Endothelial cell of umbilical vein (primary cell): Measurements from ENCODE around the gene EPHB6. TPM values are rescaled to one million over a fixed set of nuclear protein-coding genes. Genes with fewer than 3 reads are reported as not detected.

ENCODE experiments used
- BruUV-seq: library from RNA; stranded (reverse); fragments of 400-500 nt; replicated peaks from 2 replicates; lab custom pipeline; 2021; lab: Mats Ljungman, UMichigan
- CTCF ChIA-PET: fragments of 300-600, 350-600 bp; sonication (Branson Sonifier 250); formaldehyde crosslinking; loops from one replicate; lab custom pipeline; 2021; ENCODE audit warnings: antibody characterized with exemption, inconsistent platforms; lab: Charles Lee
- POLR2A ChIA-PET: fragments of 300-600, 350-600 bp; sonication (Branson Sonifier 250); formaldehyde crosslinking; loops from one replicate; lab custom pipeline; 2021; ENCODE audit warnings: antibody characterized with exemption, inconsistent platforms; lab: Charles Lee
- DNase-seq: peaks from one replicate; pipeline ENCODE4 v3.0.0-alpha.2; 2011; ENCODE audit warnings: low read depth, low spot score
- FAIRE-seq: peaks from 2 replicates; lab custom pipeline; 2011; peaks lifted over from hg19 to GRCh38; lab: Jason Lieb, UNC
- H2AFZ ChIP-seq: 2 replicates; pipeline ENCODE4 v1.6.0; 2012; ENCODE audit warnings: low read depth, low read length, control low read depth, inconsistent platforms
- H3K27ac ChIP-seq: 2 replicates; pipeline ENCODE4 v1.5.1; 2011; ENCODE audit warnings: low read depth, mild to moderate bottlenecking, control low read depth, low read length, moderate library complexity; ENCODE audit not compliant: insufficient read depth
- H3K27me3 ChIP-seq, 2 experiments: 2 replicates each; pipeline versions ENCODE4 v1.6.0 to v1.6.1; 2011; ENCODE audit warnings: low read length in 2 of 2, mixed read lengths in 1 of 2; ENCODE audit not compliant: control insufficient read depth in 2 of 2, insufficient read depth in 2 of 2
- H3K36me3 ChIP-seq, 2 experiments: 2 replicates in 1 of 2; 3 replicates in 1 of 2; pipeline ENCODE4 v1.5.1; 2011; ENCODE audit warnings: low read length in 2 of 2, mild to moderate bottlenecking in 1 of 2, moderate library complexity in 1 of 2; ENCODE audit not compliant: control insufficient read depth in 2 of 2, insufficient read depth in 2 of 2; ENCODE audit errors: extremely low read depth in 1 of 2
- H3K4me1 ChIP-seq: 3 replicates; pipeline ENCODE4 v1.5.1; 2011; ENCODE audit warnings: mild to moderate bottlenecking, low read length; ENCODE audit not compliant: control insufficient read depth, insufficient read depth; ENCODE audit errors: extremely low read depth
- H3K4me2 ChIP-seq: 2 replicates; pipeline ENCODE4 v1.6.1; 2011; ENCODE audit warnings: low read length, control low read depth, mixed read lengths; ENCODE audit not compliant: insufficient read depth
- H3K4me3 ChIP-seq, 3 experiments: fragments of 200-600 bp in 1 of 3; sonication (generic), shearing (Covaris generic) in 1 of 3; replicated peaks in 1 of 3; 2 replicates each; pipeline ENCODE4 v1.5.1; 2011 to 2016; ENCODE audit warnings: control low read depth in 3 of 3, low read length in 3 of 3, mild to moderate bottlenecking in 2 of 3, inconsistent platforms in 1 of 3, low read depth in 1 of 3, moderate library complexity in 1 of 3; ENCODE audit not compliant: insufficient read depth in 1 of 3
- H3K79me2 ChIP-seq: 2 replicates; pipeline ENCODE4 v1.6.0; 2012; ENCODE audit warnings: low read length, inconsistent platforms; ENCODE audit not compliant: control insufficient read depth, insufficient read depth
- H3K9ac ChIP-seq: replicated peaks from 2 replicates; pipeline ENCODE3; 2011; ENCODE audit warnings: low read length, control low read depth; ENCODE audit not compliant: insufficient read depth; ENCODE audit errors: extremely low read depth
- H3K9me1 ChIP-seq: replicated peaks from 3 replicates; pipeline ENCODE4 v1.6.0; 2011; ENCODE audit warnings: mild to moderate bottlenecking, low read length; ENCODE audit not compliant: control insufficient read depth, insufficient read depth; ENCODE audit errors: extremely low read depth
- H3K9me3 ChIP-seq: replicated peaks from 2 replicates; pipeline ENCODE4 v1.5.1; 2012; ENCODE audit warnings: low read length, inconsistent platforms; ENCODE audit not compliant: control insufficient read depth, insufficient read depth
- H4K20me1 ChIP-seq: replicated peaks from 2 replicates; pipeline ENCODE3; 2011; ENCODE audit warnings: mild to moderate bottlenecking, low read length; ENCODE audit not compliant: control insufficient read depth, insufficient read depth; ENCODE audit errors: extremely low read depth
- FOS ChIP-seq: IDR thresholded peaks from 2 replicates; pipeline ENCODE4 v1.6.1; 2011; ENCODE audit warnings: mild to moderate bottlenecking, low read length, moderate library complexity, borderline replicate concordance; ENCODE audit not compliant: insufficient read depth
- JUN ChIP-seq: IDR thresholded peaks from 2 replicates; pipeline ENCODE4 v1.6.1; 2011; ENCODE audit warnings: borderline replicate concordance, low read depth; ENCODE audit not compliant: insufficient read length, insufficient read depth
- MYC ChIP-seq: IDR thresholded peaks from one replicate; pipeline ENCODE4 v1.6.1; 2011; ENCODE audit warnings: mild to moderate bottlenecking, low read depth, low read length
- POLR2A ChIP-seq: IDR thresholded peaks from 2 replicates; pipeline ENCODE4 v1.6.1; 2012; ENCODE audit warnings: low read depth, mild to moderate bottlenecking, control low read depth, low read length
- POLR2AphosphoS5 ChIP-seq: IDR thresholded peaks from 2 replicates; pipeline ENCODE4 v1.6.1; 2012; ENCODE audit warnings: low read depth, mild to moderate bottlenecking, control low read depth, low read length, moderate library complexity; ENCODE audit not compliant: insufficient read depth
- dilution Hi-C: fragments of 300-500 bp; cut with MboI; formaldehyde crosslinking; loops from one replicate; pipeline ENCODE4 v1.15.0; 2019; ENCODE audit warnings: low sequenced_read_pairs; ENCODE audit not compliant: extremely low pct_ligation_motif_present
- intact Hi-C: fragments of 100-400 bp; cut with micrococcal nuclease; formaldehyde crosslinking; loops from one replicate; pipeline ENCODE4 v1.10.0; 2022
- polyA plus RNA-seq, 4 experiments: library from polyadenylated mRNA; depleted of rRNA in 3 of 4; stranded (reverse) in 3 of 4; unstranded in 1 of 4; fragments of >200 nt; gene quantifications; 2 replicates each; pipeline versions ENCODE4 v1.2.1 to v1.2.3, GENCODE V29; 2011 to 2012; ENCODE audit warnings: missing spikeins in 1 of 4
- total RNA-seq: library from RNA; stranded (reverse); gene quantifications from 2 replicates; pipeline ENCODE4 v1.2.3, GENCODE V29; 2021

Gene EPHB6
- total and polyA plus RNA-seq, 2 donors (not counting 3 experiments of a cell fraction or from before 2014, with no cell fraction given), result 0.86 to 2.9 TPM

- dilution Hi-C loops (no loop called here), intact Hi-C loops (no loop called here)
- peaks cover 0 to 2% of the 10 kb centered on the region in 2 experiments for H3K27me3 ChIP-seq
- no peaks in the 10 kb centered on the region for H3K79me2 ChIP-seq
- DNase-seq, result no peak
- H3K4me3 ChIP-seq, result no peak overlapping the region
- H4K20me1 ChIP-seq, result peaks cover 2% of the 10 kb centered on the region
- H3K4me1 ChIP-seq, result no peaks in the 10 kb centered on the region
- no peak overlapping the region for H2AFZ ChIP-seq
- no peaks in the 10 kb centered on the region for H3K9me3 ChIP-seq
- no peaks in the 10 kb centered on the region for H3K36me3 ChIP-seq
- no peaks in the 10 kb centered on the region for H3K9me1 ChIP-seq
- no peak overlapping the region for H3K4me2 ChIP-seq
- TF ChIP-seq FOS (no peak), POLR2A (no peak), MYC (no peak)
- ChIA-PET POLR2A (no interaction called here), CTCF (no interaction called here)
- FAIRE-seq, result no peak
- no peak overlapping the region for H3K27ac ChIP-seq
- H3K9ac ChIP-seq, result no peak overlapping the region
- no TSS peak for BruUV-seq
These were observed 64.0 kb downstream of the EPHB6 start for GRCh38 chr7:142918901-142919300.

- dilution Hi-C loops (no loop called here), intact Hi-C loops (no loop called here)
These were observed 64.8 kb downstream of the EPHB6 start for GRCh38 chr7:142919656-142920055.

More at GRCh38 chr7:142919656-142920055, 64.8 kb downstream of the EPHB6 start:
- no peak for FAIRE-seq
- Histone ChIP-seq H3K4me3 (no peak overlapping the region), H3K4me1 (no peaks in the 10 kb centered on the region), H3K9me3 (no peaks in the 10 kb centered on the region), H4K20me1 (peaks cover 2% of the 10 kb centered on the region), H3K9me1 (no peaks in the 10 kb centered on the region), H3K36me3 (no peaks in the 10 kb centered on the region), H3K79me2 (no peaks in the 10 kb centered on the region), H3K4me2 (no peak overlapping the region), H3K9ac (no peak overlapping the region), H3K27me3 (peaks cover 0 to 2% of the 10 kb centered on the region in 2 experiments), H3K27ac (no peak overlapping the region), H2AFZ (no peak overlapping the region)
- ChIA-PET POLR2A (no interaction called here), CTCF (no interaction called here)
- DNase-seq, result no peak
- no TSS peak for BruUV-seq
- TF ChIP-seq MYC (no peak), POLR2A (no peak), POLR2AphosphoS5 (no peak), FOS (no peak), JUN (no peak)

Other genes with a start within 250 kb of the EPHB6 start
- not detected in 2 replicates for gene PRSS1, start 105.6 kb upstream of the EPHB6 start, total RNA-seq
- not detected in 2 replicates for gene PRSS1, start 105.6 kb upstream of the EPHB6 start, polyA plus RNA-seq
- not detected in 2 replicates for gene PRSS2, start 84.1 kb upstream of the EPHB6 start, total RNA-seq
- 0.13 and 0.25 TPM in 2 replicates for gene PRSS2, start 84.1 kb upstream of the EPHB6 start, polyA plus RNA-seq
- gene TRPV6, start 30.7 kb downstream of the EPHB6 start, total RNA-seq, result not detected in 2 replicates
- not detected in 2 replicates for gene TRPV6, start 30.7 kb downstream of the EPHB6 start, polyA plus RNA-seq
- not detected in 2 replicates for gene TRPV5, start 78.7 kb downstream of the EPHB6 start, total RNA-seq
- not detected in 2 replicates for gene TRPV5, start 78.7 kb downstream of the EPHB6 start, polyA plus RNA-seq
- not detected in 2 replicates for gene LLCFC1, start 84.4 kb downstream of the EPHB6 start, total RNA-seq
- not detected in 2 replicates for gene LLCFC1, start 84.4 kb downstream of the EPHB6 start, polyA plus RNA-seq
- gene KEL, start 107.3 kb downstream of the EPHB6 start, total RNA-seq, result 0.23 and 1.2 TPM in 2 replicates
- gene KEL, start 107.3 kb downstream of the EPHB6 start, polyA plus RNA-seq, result 0.13 and 0.30 TPM in 2 replicates
- not detected in 2 replicates for gene OR9A2, start 172.1 kb downstream of the EPHB6 start, total RNA-seq
- gene OR9A2, start 172.1 kb downstream of the EPHB6 start, polyA plus RNA-seq, result not detected in 2 replicates
- not detected in 2 replicates for gene OR6V1, start 197.3 kb downstream of the EPHB6 start, total RNA-seq
- not detected in 2 replicates for gene OR6V1, start 197.3 kb downstream of the EPHB6 start, polyA plus RNA-seq